ENCODE measurements around the gene PI4KA.

Gene PI4KA

DNA sequence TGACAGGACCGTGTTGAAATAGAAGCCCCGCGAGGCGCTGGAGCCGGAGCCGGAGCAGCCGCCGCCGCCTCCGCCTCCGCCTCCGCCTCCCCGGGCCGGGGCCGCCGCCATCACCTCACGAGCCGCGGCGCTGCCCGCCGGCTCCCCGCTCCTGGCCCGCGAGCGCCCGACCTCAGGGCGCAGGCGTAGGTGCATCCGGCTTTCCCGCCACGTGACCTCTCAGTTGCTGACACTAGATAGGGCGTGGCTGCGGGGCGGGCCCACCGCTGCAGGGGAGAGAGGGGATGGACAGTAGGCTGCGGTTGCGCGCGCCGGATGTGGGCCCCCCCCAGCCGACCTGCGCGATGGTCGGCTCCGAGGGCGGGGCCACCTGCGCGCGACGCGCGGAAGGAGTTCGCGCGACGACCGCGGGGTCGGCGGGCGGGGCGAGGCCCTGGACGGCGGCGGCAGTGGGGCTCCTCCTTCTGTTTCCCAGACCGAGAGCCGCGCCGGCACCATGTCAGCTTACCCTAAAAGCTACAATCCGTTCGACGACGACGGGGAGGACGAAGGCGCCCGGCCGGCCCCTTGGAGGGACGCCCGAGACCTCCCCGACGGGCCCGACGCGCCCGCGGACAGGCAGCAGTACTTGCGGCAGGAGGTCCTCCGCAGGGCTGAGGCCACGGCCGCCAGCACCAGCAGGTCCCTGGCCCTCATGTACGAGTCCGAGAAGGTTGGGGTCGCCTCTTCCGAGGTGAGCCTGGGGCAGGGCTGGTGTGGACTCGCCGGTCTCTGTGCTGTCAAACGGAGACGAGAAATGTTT is at the start of gene PI4KA, which contains the start of gene SNAP29:
PI4KA (minus strand) TSS at position 197 of the 802 bp plus-strand sequence; CDS start at position 111, 86 bp downstream.
SNAP29 (plus strand) TSS at position 393 of the 802 bp plus-strand sequence; CDS start at position 497, 104 bp downstream.
- peak; percentile 98 to 99 for DNase-seq (ENCODE audit: low read depth in 2 of 2)
- TF ChIP-seq, protein P1, sequence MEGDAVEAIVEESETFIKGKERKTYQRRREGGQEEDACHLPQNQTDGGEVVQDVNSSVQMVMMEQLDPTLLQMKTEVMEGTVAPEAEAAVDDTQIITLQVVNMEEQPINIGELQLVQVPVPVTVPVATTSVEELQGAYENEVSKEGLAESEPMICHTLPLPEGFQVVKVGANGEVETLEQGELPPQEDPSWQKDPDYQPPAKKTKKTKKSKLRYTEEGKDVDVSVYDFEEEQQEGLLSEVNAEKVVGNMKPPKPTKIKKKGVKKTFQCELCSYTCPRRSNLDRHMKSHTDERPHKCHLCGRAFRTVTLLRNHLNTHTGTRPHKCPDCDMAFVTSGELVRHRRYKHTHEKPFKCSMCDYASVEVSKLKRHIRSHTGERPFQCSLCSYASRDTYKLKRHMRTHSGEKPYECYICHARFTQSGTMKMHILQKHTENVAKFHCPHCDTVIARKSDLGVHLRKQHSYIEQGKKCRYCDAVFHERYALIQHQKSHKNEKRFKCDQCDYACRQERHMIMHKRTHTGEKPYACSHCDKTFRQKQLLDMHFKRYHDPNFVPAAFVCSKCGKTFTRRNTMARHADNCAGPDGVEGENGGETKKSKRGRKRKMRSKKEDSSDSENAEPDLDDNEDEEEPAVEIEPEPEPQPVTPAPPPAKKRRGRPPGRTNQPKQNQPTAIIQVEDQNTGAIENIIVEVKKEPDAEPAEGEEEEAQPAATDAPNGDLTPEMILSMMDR (IDR thresholded peaks at IDR 0.05; ENCODE audit: low read depth, low read length): no peak
- H3K4me3 ChIP-seq (replicated peaks in 1 of 2; ENCODE audit: low read depth in 2 of 2, low read length in 2 of 2): peak within 1 kb of the TSS; percentile 81 to 82

DNA sequence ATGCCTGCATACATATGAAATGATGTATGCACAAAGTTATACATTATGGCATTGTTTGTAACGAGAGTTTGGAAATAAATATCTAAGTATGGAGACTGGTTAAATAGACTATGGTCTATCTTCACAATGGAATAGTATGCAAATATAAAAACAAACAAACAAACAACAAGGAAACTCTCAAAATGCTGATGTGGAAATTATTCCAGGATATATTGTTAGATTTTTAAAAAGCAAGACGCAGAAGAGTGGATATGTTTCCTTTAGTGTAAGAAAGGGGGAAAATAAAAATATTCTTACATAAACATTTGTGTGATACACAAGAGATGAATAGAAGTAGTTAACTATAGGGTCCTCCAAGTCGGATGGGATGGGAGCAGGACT is 47.8 kb upstream of the PI4KA start:
- TF ChIP-seq, protein P1 (IDR thresholded peaks at IDR 0.05; ENCODE audit: low read depth, low read length): no peak
- no peak overlapping the region for H3K4me3 ChIP-seq (replicated peaks in 1 of 2; ENCODE audit: low read depth in 2 of 2, low read length in 2 of 2)
- no peak for DNase-seq (ENCODE audit: low read depth in 2 of 2)

DNA sequence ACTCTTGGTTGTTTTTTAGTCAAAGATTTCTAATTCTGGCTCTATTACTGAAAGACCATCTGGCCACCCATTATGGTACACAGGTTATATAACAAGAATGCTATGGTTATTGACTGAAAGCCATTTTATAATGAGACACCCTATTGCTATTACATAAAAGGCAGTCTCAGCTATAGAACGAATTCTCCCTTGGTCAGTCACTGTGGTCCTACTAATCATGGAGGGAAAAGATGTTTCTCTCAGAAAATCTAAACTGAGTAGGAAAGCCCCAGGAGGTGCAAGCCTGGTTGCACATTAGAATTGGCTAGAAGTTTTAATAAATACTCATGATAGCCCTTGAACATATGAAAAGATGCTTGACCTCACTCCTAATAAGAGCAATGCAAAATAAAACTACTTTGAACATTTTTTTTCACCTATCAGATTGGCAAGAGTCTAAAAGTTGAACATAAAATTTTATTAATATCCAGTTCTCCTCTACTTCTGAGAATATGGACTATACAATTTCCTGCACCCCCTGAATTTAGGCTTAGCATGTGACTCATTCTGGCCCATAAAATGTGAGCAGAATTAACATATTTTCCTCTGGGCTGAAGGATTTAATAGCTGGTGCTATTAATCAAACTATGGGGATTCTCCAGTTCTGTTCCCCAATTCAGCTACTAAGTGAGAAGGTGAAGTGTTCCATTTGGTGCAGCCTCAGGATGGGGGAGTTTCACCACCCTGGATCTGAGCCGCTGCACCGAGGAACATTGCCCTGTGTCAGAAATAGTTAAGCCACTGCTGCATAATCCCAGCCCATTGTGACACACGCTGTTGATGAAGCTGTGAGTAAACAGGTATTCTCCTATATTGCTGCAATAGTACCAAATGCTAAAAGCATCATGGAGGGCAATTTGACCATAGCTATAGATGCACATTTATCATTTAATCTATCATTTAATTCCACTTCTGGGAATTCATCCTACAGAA is 47.1 kb upstream of the PI4KA start:
- TF ChIP-seq, protein P1 (IDR thresholded peaks at IDR 0.05; ENCODE audit: low read depth, low read length): no peak
- no peak overlapping the region for H3K4me3 ChIP-seq (replicated peaks in 1 of 2; ENCODE audit: low read depth in 2 of 2, low read length in 2 of 2)
- DNase-seq (ENCODE audit: low read depth in 2 of 2): peak in 1 of 2 donors; percentile 48

DNA sequence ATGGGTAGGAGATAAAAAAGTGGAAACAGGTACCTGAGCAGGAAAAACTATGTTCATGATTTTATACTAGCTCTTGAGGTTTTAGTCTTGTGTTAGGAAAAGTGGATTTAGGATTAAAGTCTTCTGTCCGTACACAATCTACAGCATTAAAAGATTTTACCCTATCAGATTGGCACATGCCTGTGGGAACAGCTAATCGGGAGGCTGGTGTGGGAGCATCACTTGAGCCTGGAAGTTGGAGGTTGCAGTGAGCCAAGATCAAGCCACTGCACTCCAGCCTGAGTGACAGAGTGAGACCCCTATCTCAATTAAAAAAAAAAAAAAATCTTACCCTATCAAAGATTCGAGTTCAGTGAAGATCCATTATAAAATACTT is 46.4 kb upstream of the PI4KA start:
- DNase-seq (ENCODE audit: low read depth in 2 of 2): peak in 1 of 2 donors; percentile 16
- no peak overlapping the region for H3K4me3 ChIP-seq (replicated peaks in 1 of 2; ENCODE audit: low read depth in 2 of 2, low read length in 2 of 2)
- TF ChIP-seq, protein P1 (IDR thresholded peaks at IDR 0.05; ENCODE audit: low read depth, low read length): no peak

DNA sequence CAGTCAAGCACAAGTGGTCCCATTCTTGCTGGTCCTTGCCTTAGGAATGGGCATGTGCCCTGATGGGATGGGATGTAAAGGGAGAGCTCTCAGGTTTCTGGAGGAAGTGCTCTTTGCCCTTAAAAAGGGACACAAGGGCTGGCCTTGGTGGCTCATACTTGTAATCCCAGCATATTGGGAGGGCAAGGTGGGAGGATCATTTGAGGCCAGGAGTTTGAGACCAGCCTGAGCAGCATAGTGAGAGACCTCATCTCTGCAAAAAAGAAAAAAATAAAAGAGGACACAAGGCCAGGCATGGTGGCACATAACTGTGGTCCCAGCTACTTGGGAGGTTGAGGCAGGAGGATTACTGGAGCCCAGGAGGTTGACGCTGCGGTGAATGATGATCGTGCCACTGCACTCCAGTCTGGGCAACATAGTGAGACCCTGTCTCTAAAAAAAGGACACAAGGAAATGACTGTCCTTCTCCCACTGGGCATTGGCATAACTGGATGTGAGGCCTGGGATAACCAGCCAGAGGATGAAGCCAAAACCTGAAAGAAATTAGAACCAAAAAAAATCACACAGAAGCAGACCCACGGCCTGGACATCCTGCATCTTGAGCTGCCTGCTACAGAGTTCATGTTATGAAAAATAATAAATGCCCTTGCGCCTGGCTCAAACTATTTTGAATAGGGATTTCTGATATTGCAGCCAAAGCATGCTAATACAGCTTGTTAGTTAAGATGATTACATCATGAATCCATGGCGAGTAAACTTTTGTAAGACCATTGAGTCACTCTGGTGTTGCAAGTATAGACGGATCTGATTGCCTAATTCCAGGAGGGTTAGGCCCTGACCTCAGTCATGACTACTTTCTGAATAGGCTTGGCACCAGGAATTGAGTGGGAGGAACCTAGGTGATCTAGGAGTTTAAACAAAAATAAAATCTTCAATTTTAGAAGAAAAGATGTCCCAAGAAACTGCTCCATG is 45.7 kb upstream of the PI4KA start:
- H3K4me3 ChIP-seq (replicated peaks in 1 of 2; ENCODE audit: low read depth in 2 of 2, low read length in 2 of 2): no peak overlapping the region

More for the DNA sequence above, 45.7 kb upstream of the PI4KA start:
- peak; percentile 95 to 99 for DNase-seq (ENCODE audit: low read depth in 2 of 2)
- TF ChIP-seq, protein P1 (IDR thresholded peaks at IDR 0.05; ENCODE audit: low read depth, low read length): no peak

Measured in cardiac fibroblast (primary cell).